ENCODE measurements around the gene PRDM2.

Gene PRDM2

DNA sequence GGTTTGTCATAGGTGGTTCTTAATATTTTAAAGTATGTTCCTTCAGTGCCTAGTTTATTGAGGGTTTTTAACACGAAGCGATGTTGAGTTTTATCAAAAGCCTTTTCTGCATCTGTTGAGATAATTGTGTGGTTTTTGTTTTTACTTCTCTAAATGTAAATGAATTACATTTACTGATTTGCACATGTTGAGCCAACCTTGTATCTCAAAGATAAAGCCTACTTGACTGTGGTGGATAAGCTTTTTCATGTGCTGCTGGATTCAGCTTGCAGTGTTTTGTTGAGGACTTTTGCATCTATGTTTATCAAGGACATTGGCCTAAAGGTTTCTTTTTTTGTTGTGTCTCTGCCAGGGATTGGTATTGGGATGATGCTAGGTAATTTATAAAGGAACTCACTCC lies 142.5 kb downstream of the PRDM2 start:
- TF ChIP-seq CTCF (IDR thresholded peaks at IDR 0.05; ENCODE audit: low read depth, low read length, missing control alignments): no peak
- no peak overlapping the region for H3K4me3 ChIP-seq (replicated peaks; ENCODE audit: low read depth, low read length)
- DNase-seq (ENCODE audit: extremely low read depth, low read depth): no peak

DNA sequence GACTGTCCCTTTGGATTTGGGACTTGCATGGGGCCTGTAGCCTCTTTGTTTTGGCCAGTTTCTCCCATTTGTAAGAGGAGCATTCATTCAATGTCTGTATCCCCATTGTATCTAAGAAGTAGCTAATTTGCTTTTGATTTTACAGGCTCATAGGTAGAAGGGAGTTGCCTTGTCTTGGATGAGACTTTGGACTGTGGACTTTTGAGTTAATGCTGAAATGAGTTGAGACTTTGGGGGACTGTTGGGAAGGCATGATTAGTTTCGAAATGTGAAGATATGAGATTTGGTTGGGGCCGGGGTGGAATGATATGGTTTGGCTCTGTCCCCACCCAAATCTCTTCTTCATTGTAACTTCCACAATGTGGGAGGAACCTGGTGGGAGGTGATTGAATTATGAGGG lies 151.7 kb downstream of the PRDM2 start:
- no peak for TF ChIP-seq CTCF (IDR thresholded peaks at IDR 0.05; ENCODE audit: low read depth, low read length, missing control alignments)
- H3K4me3 ChIP-seq (replicated peaks; ENCODE audit: low read depth, low read length): no peak overlapping the region
- DNase-seq (ENCODE audit: extremely low read depth, low read depth): no peak

DNA sequence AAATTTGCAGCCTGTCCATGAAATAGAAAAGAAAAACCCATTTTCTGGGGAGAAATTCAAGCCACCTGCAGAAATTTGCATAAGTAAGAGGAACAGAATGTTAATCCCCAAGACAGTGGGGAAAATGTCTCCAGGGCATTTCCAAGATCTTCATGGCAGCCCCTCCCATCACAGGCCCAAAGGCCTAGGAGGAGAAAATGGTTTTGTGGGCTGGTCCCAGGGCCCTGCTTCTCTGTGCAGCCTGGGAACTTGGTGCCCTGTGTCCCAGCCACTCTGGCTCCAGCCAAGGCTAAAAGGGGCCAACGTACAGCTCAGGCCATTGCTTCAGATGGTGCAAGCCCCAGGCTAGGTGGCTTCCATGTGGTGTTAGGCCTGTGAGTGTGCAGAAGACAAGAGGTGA lies 155.6 kb downstream of the PRDM2 start:
- no peak overlapping the region for H3K4me3 ChIP-seq (replicated peaks; ENCODE audit: low read depth, low read length)
- TF ChIP-seq CTCF (IDR thresholded peaks at IDR 0.05; ENCODE audit: low read depth, low read length, missing control alignments): no peak
- no peak for DNase-seq (ENCODE audit: extremely low read depth, low read depth)

GRCh38 chr1:13860031-13860430 lies 160.0 kb downstream of the PRDM2 start:
- TF ChIP-seq CTCF (IDR thresholded peaks at IDR 0.05; ENCODE audit: low read depth, low read length, missing control alignments): no peak
- no peak for DNase-seq (ENCODE audit: extremely low read depth, low read depth)
- no peak overlapping the region for H3K4me3 ChIP-seq (replicated peaks; ENCODE audit: low read depth, low read length)

DNA sequence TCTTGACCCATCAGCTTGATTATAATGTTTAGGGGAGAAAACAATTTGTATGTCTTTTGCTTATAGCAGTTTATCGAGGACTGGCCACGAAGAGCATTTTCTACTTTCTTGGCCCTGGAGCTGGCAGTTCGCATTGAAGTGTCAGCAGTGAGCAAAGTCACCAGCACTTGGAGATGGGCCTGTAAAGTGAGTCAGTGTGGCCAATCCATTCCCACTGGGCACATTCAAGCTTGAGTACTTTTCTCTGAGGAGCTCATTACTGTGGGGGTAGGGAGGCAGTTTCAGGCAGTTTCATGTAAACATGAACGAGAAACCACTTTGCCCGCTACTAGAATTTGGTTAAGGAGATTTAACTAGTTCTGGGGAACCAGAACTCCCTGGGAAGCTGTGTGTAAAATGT lies 164.8 kb downstream of the PRDM2 start:
- no peak for TF ChIP-seq CTCF (IDR thresholded peaks at IDR 0.05; ENCODE audit: low read depth, low read length, missing control alignments)
- no peak for DNase-seq (ENCODE audit: extremely low read depth, low read depth)

GRCh38 chr1:13865851-13866250 lies 165.9 kb downstream of the PRDM2 start:
- no peak overlapping the region for H3K4me3 ChIP-seq (replicated peaks; ENCODE audit: low read depth, low read length)
- no peak for TF ChIP-seq CTCF (IDR thresholded peaks at IDR 0.05; ENCODE audit: low read depth, low read length, missing control alignments)
- no peak for DNase-seq (ENCODE audit: extremely low read depth, low read depth)

More for the DNA sequence above, 164.8 kb downstream of the PRDM2 start:
- no peak overlapping the region for H3K4me3 ChIP-seq (replicated peaks; ENCODE audit: low read depth, low read length)

DNA sequence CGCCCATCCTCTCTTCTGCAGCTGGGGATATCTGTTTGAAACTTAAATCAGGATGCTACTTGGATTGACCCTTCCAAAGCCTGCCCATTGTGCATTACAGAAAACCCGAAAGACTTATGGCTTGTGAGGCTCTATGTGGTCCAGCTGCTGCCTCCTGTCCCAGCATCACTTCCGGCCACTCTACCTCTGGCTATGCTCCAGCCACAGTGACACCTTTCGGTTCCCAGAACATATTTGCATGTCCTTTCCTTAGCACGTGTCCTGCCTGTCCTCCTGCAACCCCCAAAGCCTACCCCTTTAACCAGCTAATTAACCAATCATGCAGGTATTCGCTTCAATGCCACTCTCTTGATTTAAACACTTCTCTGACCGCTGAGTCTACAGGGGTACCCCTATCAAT lies 167.6 kb downstream of the PRDM2 start:
- no peak overlapping the region for H3K4me3 ChIP-seq (replicated peaks; ENCODE audit: low read depth, low read length)
- DNase-seq (ENCODE audit: extremely low read depth, low read depth): no peak
- TF ChIP-seq CTCF (IDR thresholded peaks at IDR 0.05; ENCODE audit: low read depth, low read length, missing control alignments): no peak

Measured in HFF-Myc (cell line).